ENCODE data around the gene FAM32A. TPM values are rescaled to one million over a fixed set of nuclear protein-coding genes. Genes with fewer than 3 reads are reported as not detected.

Gene FAM32A
- 79.3 and 101 TPM in 2 replicates for total RNA-seq

DNA sequence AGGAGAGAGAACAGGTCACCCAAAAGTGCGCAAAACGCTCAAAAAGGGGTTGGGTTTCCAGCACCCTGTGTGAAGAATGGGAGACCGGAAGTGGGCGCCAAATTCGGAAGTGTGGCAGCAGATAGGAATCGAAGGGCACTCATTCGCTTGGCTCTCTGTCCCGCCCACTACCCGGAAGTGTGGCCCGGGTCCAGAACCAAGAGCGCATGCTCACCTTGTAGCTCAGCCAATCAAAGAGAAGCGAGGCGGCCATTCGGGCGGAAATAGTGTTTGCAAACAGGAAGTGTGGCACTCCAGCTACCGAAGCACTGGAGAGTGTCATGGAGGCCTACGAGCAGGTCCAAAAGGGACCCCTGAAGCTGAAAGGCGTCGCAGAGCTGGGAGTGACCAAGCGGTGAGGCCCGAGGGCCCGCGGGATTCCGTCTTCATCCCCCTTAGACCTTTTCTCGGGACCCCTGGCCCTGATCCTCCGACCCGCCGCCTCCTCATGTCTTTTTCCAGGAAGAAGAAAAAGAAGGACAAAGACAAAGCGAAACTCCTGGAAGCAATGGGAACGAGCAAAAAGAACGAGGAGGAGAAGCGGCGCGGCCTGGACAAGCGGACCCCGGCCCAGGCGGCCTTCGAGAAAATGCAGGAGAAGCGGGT is at the start of gene FAM32A:
Gene FAM32A (plus strand): TSS at position 288 of the 645 bp plus-strand sequence. CDS start 33 bp downstream, at position 321.

DNA sequence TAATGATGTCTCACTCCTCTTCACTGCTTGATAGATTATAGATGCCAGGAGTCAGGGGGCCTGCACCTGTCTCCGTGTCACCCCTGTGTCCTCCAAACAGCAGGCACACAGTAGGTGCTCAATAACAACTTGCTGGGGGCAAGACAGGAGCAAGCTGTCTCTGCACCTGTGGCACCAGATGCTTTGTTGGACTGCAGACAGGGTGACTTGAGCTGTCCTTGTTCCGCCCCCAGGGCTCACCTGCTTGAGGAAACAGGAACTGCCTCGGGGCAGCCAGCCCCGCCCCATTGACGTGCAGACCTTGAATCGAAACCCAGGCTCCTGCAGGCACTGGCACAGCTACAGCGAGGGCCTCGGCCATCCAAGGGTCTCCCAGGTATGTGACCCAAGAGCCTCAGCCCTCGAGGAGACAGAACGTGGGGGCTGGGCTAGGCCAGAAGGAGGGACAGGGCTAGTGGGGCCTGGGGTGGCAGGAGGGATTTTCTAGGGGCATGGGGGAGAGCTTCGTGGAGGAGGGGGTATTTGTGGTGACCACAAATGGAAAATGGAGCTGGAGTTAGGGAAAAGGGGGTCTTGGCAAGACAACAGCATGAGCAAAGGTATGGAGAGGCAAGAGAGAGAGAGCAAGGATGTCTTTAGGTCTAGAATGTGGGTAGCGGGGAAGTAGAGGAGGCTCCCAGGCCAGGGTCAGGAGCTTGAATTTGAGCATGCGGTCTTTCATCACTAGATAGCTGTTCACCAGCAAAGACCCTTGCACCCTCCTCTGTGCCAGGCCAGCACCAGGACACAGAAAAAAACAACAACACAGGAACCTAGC is 41.6 kb upstream of the FAM32A start, which contains the start of gene HSH2D:
Gene HSH2D (plus strand): TSS at position 287 of the 817 bp plus-strand sequence. CDS start 5,066 bp downstream, outside the sequence.

DNA sequence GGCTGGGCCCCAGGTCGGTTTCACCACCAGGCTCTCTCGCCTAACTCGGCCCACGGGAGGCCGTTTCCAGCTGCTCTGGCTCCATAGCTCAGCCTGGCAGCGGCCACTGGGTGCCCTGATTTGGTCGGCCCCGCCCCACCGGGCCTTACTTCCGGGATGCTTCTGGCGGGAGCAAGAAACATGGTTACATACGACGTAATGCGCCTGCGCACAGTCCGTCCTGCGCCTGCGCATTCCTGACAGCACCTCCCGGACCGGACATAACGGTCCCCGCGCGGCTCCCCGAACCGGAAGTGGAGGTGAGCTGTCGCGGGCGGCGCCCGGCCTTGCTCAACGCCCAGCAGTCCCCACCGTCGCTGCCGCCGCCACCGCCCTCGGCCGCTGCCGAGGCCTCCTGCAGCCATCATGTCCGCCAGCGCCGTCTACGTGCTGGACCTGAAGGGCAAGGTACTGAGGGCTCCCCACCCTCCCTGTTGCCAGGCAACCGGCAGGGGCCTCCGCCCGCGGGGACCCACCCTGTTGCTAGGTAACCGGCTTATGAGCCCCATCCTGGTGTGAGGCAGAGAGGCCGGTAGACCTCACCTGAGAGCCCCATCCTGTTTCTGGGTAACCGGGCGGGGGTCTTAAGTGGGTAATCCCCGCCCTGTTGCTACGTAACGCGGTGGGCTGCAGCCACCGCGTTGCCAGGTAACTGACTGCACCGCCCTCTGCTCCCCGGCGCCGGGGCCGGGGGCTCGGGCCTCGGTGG is 12.6 kb downstream of the FAM32A start, which contains the start of gene AP1M1:
Gene AP1M1 (plus strand): TSS at position 290 of the 748 bp plus-strand sequence. CDS start 116 bp downstream, at position 406.

Small RNA genes lying within 50 kb of the gene (small RNA-seq; reads per million reads assigned to genes)
- gene RF00017, result not detected

Other genes starting within 250 kb of the FAM32A start
- gene OR10H4, start 236.4 kb upstream of the FAM32A start, total RNA-seq, result not detected in 2 replicates
- gene TPM4, start 108.9 kb upstream of the FAM32A start, total RNA-seq, result 1,255 and 1,332 TPM in 2 replicates
- gene RAB8A, start 73.5 kb upstream of the FAM32A start, total RNA-seq, result 65.8 and 66.0 TPM in 2 replicates
- gene HSH2D, start 41.7 kb upstream of the FAM32A start, total RNA-seq, result not detected in 2 replicates
- gene CIB3, start 11.9 kb upstream of the FAM32A start, total RNA-seq, result not detected in 2 replicates
- gene AP1M1, start 12.5 kb downstream of the FAM32A start, total RNA-seq, result 105 and 107 TPM in 2 replicates
- gene KLF2, start 139.4 kb downstream of the FAM32A start, total RNA-seq, result 6.0 and 8.4 TPM in 2 replicates